DMS153 treated with DMSO at 0.1 percent for 48 hours (cell line): ENCODE measurements around the gene FEM1A.
"Not testable (repeated sequence)": the region's sequence is repeated elsewhere in the genome, so short reads cannot be mapped to it uniquely, and the experiment has no call there.

Experiments
- DNase-seq: peaks from one replicate; lab custom pipeline; 2025; ENCODE audit not compliant: unreplicated experiment; lab: John Stamatoyannopoulos, UW

Gene FEM1A

GRCh38 chr19:4845975-4846374, 54.4 kb downstream of the FEM1A start:
- DNase-seq, result not testable (repeated sequence)

- DNase-seq, result no peak
These were observed 55.8 kb downstream of the FEM1A start for GRCh38 chr19:4847190-4847973.

GRCh38 chr19:4849019-4849418, 57.5 kb downstream of the FEM1A start:
- DNase-seq, result no peak
